ENCODE results near the gene CNTD1.

CNTD1 gene

DNA sequence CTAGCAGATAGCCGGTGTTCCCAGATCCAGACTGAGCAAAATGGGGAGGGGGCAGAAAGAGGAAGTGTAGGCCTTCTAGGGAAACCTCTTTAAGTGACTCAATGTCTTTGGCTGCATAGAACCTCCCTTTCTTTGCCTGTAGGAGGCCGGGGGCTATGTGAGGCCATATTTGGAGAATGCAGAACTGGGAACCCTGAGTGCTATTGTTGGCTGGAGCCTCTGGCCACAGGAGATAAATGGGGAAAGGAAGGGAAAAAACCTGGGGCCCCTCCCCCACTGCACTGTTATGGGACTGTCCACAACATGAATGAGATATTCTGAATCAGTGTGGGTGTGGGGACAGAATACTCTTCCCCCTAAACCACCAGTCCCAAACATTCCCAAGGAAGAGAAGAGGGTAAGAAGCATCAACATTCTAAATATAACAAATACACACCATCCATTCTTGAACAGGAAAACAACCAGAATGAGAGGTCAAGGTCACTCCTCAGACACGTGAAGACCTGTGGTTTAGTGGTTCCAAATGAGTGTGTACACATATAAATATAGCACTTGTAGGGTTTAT is 23.0 kb upstream of the CNTD1 start:
- TF ChIP-seq, protein P1, sequence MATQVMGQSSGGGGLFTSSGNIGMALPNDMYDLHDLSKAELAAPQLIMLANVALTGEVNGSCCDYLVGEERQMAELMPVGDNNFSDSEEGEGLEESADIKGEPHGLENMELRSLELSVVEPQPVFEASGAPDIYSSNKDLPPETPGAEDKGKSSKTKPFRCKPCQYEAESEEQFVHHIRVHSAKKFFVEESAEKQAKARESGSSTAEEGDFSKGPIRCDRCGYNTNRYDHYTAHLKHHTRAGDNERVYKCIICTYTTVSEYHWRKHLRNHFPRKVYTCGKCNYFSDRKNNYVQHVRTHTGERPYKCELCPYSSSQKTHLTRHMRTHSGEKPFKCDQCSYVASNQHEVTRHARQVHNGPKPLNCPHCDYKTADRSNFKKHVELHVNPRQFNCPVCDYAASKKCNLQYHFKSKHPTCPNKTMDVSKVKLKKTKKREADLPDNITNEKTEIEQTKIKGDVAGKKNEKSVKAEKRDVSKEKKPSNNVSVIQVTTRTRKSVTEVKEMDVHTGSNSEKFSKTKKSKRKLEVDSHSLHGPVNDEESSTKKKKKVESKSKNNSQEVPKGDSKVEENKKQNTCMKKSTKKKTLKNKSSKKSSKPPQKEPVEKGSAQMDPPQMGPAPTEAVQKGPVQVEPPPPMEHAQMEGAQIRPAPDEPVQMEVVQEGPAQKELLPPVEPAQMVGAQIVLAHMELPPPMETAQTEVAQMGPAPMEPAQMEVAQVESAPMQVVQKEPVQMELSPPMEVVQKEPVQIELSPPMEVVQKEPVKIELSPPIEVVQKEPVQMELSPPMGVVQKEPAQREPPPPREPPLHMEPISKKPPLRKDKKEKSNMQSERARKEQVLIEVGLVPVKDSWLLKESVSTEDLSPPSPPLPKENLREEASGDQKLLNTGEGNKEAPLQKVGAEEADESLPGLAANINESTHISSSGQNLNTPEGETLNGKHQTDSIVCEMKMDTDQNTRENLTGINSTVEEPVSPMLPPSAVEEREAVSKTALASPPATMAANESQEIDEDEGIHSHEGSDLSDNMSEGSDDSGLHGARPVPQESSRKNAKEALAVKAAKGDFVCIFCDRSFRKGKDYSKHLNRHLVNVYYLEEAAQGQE (IDR thresholded peaks at IDR 0.05; ENCODE audit: insufficient read depth in 1 of 2, low read depth in 2 of 2, low read length in 2 of 2) = no peak
- TF ChIP-seq FOXP2 (optimal IDR thresholded peaks at IDR 0.05; ENCODE audit: borderline replicate concordance, extremely low read depth, extremely low read length, insufficient read depth) = no peak
- TF ChIP-seq SIN3A (IDR thresholded peaks at IDR 0.05; ENCODE audit: borderline replicate concordance, insufficient read depth, low read length) = no peak
- TF ChIP-seq TAF1 (IDR thresholded peaks at IDR 0.05; ENCODE audit: borderline replicate concordance, insufficient read depth, low read length) = no peak
- no peak for TF ChIP-seq POLR2AphosphoS5 (IDR thresholded peaks at IDR 0.05; ENCODE audit: low read depth, low read length)

DNA sequence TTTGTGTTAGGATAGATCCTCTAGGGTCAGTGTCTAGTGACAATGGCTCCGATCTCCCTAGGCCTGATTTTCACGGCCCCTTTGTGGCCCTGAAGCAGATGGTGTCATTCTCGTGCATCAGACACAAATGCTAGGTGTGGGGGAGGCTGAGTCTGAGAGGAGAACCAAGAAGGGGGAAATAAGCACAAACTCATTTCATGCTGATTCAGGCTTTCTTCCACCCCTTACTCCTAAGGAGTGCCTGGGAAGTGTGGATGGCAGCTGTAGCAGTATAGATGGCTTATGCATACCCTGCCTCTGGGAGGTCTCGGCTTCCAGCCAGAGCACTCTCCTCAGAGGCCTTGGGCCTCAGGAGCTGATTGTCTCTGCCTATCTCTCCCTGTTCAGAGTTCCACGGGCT is 20.1 kb upstream of the CNTD1 start:
- TF ChIP-seq TAF1 (IDR thresholded peaks at IDR 0.05; ENCODE audit: borderline replicate concordance, insufficient read depth, low read length) (no peak), SIN3A (IDR thresholded peaks at IDR 0.05; ENCODE audit: borderline replicate concordance, insufficient read depth, low read length) (no peak), POLR2AphosphoS5 (IDR thresholded peaks at IDR 0.05; ENCODE audit: low read depth, low read length) (no peak), FOXP2 (optimal IDR thresholded peaks at IDR 0.05; ENCODE audit: borderline replicate concordance, extremely low read depth, extremely low read length, insufficient read depth) (no peak)
- TF ChIP-seq, protein P1 (IDR thresholded peaks at IDR 0.05; ENCODE audit: insufficient read depth in 1 of 2, low read depth in 2 of 2, low read length in 2 of 2) = no peak

DNA sequence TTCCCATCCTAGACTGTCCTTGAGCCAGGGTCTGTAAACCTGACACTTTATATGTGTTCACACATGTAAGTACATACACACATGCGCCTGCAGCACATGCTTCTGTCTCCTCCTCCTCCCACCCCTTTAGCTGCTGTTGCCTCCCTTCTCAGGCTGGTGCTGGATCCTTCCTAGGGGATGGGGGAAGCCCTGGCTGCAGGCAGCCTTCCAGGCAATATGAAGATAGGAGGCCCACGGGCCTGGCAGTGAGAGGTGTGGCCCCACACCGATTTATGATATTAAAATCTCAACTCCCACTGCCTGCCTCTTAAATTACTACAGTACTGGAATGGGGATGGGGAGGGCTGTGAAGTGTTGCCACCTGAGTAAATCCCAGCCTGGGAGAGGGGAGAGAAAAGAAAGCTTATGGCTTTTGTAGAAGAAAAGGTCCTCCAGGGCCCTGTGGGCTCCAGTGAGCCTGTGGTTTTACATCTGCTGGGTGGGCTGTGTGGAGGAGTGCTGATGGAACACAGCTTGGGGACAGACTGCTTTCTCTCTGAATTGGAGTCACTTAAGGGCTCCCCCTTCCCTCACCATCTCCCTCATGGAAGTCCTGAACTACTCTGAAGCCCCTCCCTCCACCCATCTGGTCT is 19.2 kb upstream of the CNTD1 start:
- TF ChIP-seq FOXP2 (optimal IDR thresholded peaks at IDR 0.05; ENCODE audit: borderline replicate concordance, extremely low read depth, extremely low read length, insufficient read depth) (no peak), TAF1 (IDR thresholded peaks at IDR 0.05; ENCODE audit: borderline replicate concordance, insufficient read depth, low read length) (no peak), SIN3A (IDR thresholded peaks at IDR 0.05; ENCODE audit: borderline replicate concordance, insufficient read depth, low read length) (no peak), POLR2AphosphoS5 (IDR thresholded peaks at IDR 0.05; ENCODE audit: low read depth, low read length) (no peak)
- TF ChIP-seq, protein P1 (IDR thresholded peaks at IDR 0.05; ENCODE audit: insufficient read depth in 1 of 2, low read depth in 2 of 2, low read length in 2 of 2) = no peak

DNA sequence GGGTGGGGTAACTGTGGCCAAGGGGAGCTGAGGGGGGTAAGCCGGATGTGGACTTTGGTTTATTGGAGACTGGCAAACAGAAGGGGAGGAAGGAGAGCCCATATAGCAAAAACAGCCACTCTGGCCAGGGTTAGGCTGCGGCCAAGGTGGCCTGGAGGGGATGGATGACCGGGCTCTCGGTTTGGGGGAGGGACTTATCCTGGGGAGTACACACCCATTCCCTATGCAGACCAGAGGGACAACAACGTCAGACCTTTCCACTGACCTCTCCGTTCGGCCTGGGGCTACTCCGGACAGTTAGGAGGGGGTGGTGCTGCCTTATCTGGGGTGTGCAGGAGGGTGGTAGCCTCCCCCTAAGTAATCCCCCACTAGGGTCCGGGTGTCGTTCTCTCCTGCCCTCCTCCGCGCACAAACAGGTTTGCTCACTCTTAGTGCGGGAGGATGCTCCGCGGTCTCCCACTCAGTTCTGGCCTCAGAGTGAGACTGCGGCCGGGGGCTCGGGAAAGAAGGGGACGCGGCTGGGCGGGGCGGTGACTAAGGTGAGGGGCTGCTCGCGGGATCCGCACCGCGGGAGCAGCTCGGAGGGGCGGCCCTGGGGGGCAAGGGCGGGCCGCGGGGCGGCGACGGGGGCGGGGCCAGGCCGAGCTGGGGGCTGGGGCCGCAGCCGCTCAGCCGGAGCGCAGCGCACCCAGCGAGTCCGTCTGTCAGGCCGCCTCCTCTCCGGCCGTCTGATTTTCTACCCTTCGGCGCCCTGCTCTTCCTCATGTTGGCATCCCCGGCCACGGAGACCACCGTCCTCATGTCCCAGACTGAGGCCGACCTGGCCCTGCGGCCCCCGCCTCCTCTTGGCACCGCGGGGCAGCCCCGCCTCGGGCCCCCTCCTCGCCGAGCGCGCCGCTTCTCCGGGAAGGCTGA is 18.5 kb upstream of the CNTD1 start, which contains the start of gene WNK4:
Gene WNK4, plus strand, starts transcription at position 675 of the 915 bp plus-strand sequence. Its CDS starts 89 bp downstream, at position 764.
- no peak for TF ChIP-seq TAF1 (IDR thresholded peaks at IDR 0.05; ENCODE audit: borderline replicate concordance, insufficient read depth, low read length)
- no peak for TF ChIP-seq SIN3A (IDR thresholded peaks at IDR 0.05; ENCODE audit: borderline replicate concordance, insufficient read depth, low read length)

DNA sequence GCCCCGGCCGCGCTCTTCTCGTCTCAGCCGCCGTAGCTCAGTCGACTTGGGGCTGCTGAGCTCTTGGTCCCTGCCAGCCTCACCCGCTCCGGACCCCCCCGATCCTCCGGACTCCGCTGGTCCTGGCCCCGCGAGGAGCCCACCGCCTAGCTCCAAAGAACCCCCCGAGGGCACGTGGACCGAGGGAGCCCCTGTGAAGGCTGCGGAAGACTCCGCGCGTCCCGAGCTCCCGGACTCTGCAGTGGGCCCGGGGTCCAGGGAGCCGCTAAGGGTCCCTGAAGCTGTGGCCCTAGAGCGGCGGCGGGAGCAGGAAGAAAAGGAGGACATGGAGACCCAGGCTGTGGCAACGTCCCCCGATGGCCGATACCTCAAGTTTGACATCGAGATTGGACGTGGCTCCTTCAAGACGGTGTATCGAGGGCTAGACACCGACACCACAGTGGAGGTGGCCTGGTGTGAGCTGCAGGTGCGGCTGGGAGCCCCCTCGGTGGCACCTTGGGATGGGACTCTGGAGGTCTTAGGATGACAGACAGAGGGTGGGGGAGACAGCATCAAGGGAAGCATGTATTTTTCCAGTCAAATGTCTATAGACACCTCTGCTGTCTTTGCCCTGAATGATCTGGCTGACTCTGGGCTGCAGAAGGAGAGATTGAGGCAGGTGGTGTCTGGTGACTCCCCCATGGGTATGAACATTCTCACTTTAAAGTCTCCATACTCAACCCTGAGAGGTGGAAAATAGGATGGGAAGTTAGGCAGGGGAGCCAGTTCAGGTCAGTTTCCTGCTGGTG is 17.6 kb upstream of the CNTD1 start:
- no peak for TF ChIP-seq POLR2AphosphoS5 (IDR thresholded peaks at IDR 0.05; ENCODE audit: low read depth, low read length)
- TF ChIP-seq, protein P1 (IDR thresholded peaks at IDR 0.05; ENCODE audit: insufficient read depth in 1 of 2, low read depth in 2 of 2, low read length in 2 of 2) = no peak
- TF ChIP-seq TAF1 (IDR thresholded peaks at IDR 0.05; ENCODE audit: borderline replicate concordance, insufficient read depth, low read length) = no peak
- TF ChIP-seq FOXP2 (optimal IDR thresholded peaks at IDR 0.05; ENCODE audit: borderline replicate concordance, extremely low read depth, extremely low read length, insufficient read depth) = no peak
- no peak for TF ChIP-seq SIN3A (IDR thresholded peaks at IDR 0.05; ENCODE audit: borderline replicate concordance, insufficient read depth, low read length)
